ENCODE data around the gene TMED6.

The TMED6 gene

GRCh38 chr16:69322343-69322742, 29.2 kb downstream of the TMED6 start:
- DNase-seq: no peak

GRCh38 chr16:69321080-69321479, 30.5 kb downstream of the TMED6 start:
- DNase-seq: no peak

- DNase-seq: no peak
These were observed 30.9 kb downstream of the TMED6 start for GRCh38 chr16:69320740-69321073.

GRCh38 chr16:69319826-69320739, 31.5 kb downstream of the TMED6 start:
- no peak for DNase-seq

- DNase-seq: no peak
These were observed 32.2 kb downstream of the TMED6 start for GRCh38 chr16:69319381-69319780.

GRCh38 chr16:69318911-69319289, 32.7 kb downstream of the TMED6 start:
- DNase-seq: no peak

GRCh38 chr16:69318177-69318910, 33.2 kb downstream of the TMED6 start:
- no peak for DNase-seq

GRCh38 chr16:69316595-69317034, 35.0 kb downstream of the TMED6 start:
- DNase-seq: no peak

- DNase-seq: no peak
These were observed 35.9 kb downstream of the TMED6 start for GRCh38 chr16:69315486-69316311.

- DNase-seq: no peak
These were observed 37.1 kb downstream of the TMED6 start for GRCh38 chr16:69314534-69314933.

GRCh38 chr16:69313469-69313868, 38.1 kb downstream of the TMED6 start:
- no peak for DNase-seq

GRCh38 chr16:69311533-69312387, 39.8 kb downstream of the TMED6 start:
- no peak for DNase-seq

- peak; percentile 82 for DNase-seq
These were observed 40.7 kb downstream of the TMED6 start, which contains the start of gene VPS4A for GRCh38 chr16:69310653-69311532. Gene VPS4A, plus strand, starts transcription at chr16:69311350. Its CDS starts 162 bp downstream, at chr16:69311512.

GRCh38 chr16:69309316-69309715, 42.3 kb downstream of the TMED6 start:
- DNase-seq: no peak

- DNase-seq: no peak
These were observed 43.7 kb downstream of the TMED6 start for GRCh38 chr16:69307856-69308255.

- DNase-seq: no peak
These were observed 44.5 kb downstream of the TMED6 start for GRCh38 chr16:69307091-69307490.

- no peak for DNase-seq
These were observed 45.6 kb downstream of the TMED6 start for GRCh38 chr16:69306031-69306430.

- no peak for DNase-seq
These were observed 49.3 kb downstream of the TMED6 start for GRCh38 chr16:69302301-69302700.

- DNase-seq: no peak
These were observed 49.7 kb downstream of the TMED6 start for GRCh38 chr16:69301861-69302260.

- no peak for DNase-seq
These were observed 50.4 kb downstream of the TMED6 start for GRCh38 chr16:69301187-69301586.

GRCh38 chr16:69298261-69298660, 53.3 kb downstream of the TMED6 start:
- no peak for DNase-seq

Data from NCI-H510A (cell line).